GM21529 (cell line): ENCODE data around the gene ADK.

Experiments used
- ATAC-seq: cut with Tn5 transposase; IDR thresholded peaks from one replicate; pipeline ENCODE4 v1.9.1; 2021; ENCODE audit not compliant: unreplicated experiment

The ADK gene

DNA sequence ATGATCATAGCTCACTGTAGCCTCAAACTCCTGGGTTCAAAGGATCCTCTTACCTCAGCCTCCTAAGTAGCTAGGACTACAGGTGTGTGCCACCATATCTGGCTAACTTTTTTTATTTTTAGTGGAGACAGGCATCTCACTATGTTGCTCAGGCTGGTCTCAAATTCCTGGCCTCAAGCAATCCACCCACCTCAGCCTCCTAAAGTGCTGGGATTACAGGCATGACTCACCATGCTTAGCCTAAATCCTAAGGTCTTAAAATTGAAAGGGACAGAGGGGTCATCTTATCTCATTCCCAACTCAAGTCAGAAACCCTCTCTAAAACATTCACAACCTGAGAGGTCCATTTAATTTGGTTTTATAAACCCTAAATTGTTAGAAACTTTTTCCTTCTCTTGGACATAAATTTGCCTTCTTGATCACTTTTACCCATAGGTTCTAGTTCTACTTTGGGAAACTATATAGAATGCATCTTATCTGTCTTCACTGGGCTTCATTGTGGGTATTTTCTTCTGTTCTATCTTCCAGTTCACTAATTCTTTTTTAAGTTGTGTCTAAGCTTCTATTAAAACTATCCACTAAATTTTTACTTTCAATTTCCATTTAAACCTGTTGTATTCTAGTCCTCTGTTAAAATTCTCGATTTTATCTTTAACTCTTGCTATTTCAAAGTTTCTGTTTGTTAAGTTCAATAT is 492.0 kb downstream of the ADK start:
- ATAC-seq, result no peak

DNA sequence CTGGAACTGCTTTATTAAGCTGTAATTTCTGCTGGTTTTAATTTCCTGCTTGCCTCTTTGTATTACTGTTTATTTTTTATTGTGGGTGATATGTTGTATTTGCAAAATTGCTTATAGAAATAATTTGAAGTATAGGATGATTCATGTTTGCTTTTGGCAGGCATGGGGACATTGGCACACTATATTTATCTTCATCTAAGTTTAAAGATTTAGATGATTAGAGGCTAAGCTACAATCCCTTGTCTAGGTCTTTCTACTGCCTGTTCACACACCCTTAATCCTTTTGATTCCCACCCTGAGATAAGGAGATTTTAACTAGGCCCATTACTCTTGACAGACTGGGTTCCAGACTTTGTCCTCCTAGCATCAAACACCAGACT is 492.6 kb downstream of the ADK start:
- no peak for ATAC-seq

DNA sequence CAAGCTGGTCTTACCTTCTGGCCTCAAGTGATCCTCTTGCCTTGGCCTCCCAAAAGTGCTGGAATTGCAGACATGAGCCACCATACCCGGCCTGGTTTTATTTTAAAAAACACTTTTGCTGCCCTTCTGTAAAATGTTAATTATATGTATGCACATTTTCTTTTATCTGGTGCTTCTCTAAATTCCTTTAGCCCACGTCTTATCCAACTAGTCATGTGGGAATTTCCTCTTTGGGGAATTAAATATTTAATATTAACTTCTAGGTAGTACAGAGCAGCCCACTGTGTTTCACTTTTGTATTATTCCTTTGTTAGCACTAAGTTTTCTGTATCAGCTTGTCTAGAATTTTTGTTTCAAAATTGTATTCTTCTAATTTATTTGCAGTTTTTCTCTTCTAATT is 493.7 kb downstream of the ADK start:
- ATAC-seq, result no peak

DNA sequence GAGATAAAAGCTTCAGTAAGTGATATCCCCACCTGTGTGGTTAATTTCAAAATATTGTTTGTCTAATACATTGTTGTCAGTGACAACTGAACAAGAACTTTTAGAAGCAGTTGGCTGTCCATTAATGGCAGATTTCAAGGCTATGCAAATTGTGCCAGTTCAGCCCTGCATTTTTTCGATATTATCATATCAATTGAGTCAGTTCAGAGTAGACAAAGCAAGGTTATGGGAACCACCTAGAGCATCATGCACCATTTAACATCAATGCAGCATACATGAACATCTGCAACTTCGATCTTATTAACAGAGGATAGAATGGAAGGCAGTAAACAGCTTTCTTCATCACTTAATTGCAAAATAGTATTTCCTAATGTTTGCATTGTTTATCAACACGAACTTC is 494.7 kb downstream of the ADK start:
- ATAC-seq, result no peak

DNA sequence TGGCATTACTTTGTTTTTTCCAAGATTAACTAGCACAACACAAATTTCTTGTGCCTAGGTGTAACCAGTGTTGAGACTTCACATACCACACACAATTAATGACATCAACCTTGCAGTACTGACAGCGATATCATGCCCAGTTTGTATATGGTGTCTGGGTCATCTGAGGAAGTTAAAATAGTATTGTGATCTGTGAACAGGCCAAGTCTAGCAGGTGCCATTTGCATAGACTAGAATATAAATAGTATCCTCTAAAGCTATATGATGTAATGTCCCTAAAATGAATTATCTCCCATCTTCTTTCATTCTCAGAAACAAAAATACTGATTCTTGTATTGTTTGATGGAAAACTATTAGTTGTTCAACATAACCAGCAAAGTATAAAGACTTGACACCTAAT is 499.6 kb downstream of the ADK start:
- ATAC-seq, result no peak

DNA sequence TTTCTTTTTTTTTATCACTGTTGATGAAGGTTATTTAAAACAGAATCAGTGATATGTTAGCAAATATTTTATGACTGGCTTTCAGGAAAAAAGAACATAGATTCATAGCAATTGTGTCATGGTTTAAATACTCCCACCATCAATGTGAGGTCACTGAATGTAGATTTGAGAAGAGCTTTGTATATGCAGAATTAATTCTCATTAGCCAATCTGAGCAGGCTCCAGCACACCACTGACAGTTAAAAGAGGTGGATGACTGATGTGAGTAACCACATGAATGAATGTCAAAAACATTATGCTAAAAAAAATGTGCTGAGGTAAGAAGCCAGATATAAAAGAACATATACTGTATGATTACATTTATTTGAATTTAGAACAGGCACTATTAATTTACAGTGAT is 500.5 kb downstream of the ADK start:
- ATAC-seq, result no peak

DNA sequence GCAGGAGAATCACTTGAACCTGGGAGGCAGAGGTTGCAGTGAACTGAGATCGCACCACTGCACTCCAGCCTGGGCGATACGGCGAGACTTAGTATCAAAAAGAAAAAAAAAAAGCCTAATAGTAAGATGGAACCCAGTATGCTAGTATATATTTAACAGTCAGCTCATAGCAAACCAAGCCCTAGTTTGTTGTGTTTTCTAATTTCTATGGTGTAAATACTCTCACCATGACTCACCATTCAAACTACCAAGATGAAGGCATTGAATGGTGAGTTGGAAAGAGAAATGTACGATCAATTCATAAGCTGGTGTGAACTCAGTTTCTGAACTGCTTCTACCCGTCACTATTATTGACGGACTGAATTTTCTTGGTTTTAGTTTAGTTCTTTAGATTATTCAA is 501.6 kb downstream of the ADK start:
- no peak for ATAC-seq

DNA sequence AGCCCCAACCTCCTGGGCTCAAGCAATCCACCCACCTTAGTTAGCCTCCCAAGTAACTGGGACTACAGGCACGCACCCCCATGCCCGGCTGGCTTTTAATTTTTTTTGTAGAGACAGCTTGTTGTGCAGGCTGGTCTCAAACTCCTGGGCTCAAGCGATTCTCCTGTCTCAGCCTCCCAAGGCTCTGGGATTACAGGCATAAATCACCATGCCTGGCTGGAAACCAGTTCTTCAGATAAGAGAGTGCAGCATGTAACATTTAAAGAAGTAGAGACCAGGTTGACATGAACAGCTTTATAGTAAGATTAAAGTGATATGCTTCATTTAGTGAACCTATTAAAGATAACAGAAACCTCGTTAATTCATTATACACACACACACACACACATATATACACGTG is 507.5 kb downstream of the ADK start:
- no peak for ATAC-seq

DNA sequence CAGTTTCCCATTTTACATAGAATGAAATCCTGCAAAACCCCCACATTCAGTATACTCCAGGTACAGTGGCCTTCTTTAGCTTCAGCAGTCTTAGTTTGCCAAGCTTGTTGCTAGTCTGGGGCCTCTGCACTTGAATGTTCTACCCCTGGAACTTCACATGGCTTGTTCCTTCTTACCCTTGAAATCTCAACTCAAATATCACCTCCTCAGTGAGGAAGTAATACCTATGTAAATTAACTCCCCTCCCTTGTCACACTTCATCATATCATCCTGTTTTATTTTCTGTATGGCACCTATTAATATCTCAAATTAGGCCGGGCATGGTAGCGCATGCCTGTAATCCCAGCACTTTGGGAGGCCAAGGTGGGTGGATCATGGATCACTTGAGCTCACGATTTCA is 511.6 kb downstream of the ADK start:
- ATAC-seq, result no peak

DNA sequence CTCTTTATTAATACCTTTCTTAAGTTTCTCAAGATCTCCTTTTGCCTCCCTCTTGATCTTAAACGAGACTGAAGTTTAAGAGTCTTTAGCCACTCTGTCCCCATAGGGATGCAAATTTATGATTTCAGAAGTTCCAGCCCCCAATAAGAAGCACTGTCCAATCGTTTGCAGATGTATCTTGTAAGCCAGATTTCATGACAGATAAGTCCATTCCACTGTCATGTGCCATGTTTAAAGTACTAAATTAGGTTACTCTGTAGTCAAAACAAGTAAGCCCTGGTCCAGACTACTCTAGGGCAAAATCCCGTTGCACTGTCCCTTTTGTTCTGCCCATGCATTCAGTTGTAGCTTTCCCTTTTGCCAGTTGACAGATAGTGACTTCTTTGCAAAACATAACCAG is 518.2 kb downstream of the ADK start:
- no peak for ATAC-seq

DNA sequence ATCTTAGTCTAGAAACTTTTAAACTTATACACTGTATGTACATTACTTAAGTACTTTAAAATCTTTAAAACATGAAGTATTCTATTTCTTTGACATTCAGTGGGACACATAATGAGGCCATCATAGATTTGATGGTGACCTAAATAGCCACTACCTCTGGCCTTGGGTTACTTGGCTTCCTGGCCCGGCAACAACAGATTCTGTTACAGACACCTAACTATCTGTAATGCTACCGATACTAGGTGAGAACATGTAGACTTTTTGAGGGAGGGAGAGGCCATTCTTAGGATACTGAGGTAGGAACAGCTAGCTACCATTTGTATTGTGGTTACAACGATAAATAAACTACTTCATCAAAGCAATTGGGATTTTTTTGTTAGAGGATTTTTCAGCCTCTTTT is 520.7 kb downstream of the ADK start:
- ATAC-seq, result no peak

DNA sequence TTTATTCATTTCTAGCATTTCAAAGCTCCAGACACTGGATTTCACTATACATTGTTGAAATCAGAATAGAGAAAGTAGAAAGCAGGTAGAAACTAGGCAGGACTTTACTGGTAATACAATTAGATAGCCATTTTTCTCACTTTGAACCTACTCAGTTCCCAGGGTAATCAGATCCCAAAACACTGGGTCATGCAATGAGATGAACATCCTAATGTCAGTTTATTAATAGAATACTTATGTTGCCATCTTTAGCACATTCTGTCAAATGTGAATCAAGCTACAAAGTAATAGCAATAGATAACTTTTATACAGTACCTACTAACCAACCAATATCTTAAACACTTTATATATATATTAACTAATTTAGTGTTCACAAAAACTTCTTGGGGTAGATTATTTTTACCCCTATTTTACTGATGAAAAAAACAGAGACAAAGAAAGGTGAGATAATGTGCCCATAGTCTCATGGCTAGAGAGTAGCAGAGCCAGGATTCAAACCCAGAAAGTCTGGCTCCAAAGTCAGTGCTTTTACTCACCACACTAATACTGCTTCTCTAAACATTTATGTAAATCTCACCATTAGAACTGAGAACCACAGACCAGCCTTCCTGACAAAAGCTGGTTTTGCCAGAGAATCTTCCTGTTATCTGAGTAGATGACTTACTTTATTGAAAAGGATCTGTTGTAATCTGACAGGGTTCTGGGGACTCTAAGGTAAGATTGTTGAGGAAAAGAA is 521.6 kb downstream of the ADK start:
- no peak for ATAC-seq

DNA sequence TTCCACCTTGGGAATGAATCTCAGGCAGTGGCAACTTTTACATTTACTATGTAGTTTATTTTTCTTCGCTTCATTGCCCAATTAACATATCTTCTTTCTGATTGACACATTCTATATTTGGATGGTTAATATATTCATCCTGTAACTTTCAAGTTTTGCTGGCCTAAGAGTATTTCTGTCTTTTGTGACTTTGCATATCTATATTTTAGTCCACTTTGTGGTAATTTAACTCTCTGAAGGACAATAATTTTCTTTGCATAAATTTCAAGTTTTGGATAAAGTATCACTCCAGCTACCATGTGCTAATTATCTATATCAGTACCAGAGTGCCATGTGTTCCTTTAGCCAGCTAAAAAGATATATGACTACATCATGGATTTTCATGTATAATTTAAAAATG is 523.9 kb downstream of the ADK start:
- no peak for ATAC-seq

DNA sequence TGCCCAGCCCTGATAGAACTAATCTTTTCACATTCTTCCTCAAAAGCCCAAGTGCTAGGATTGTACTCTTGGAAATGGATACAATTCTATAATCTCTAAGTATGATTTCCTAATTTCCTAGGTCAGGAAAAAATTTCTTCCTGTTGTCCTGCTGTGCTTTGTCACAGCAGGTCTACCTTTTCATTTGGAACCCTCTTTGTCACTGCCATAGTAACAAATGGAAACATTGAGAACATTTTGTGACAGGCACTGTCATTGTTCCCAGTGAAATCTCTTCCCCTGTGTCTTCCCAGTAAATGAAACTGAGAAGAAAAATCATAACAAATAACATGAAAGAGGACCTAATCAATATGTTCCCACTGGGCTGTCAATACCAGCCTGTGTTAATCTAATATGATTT is 524.5 kb downstream of the ADK start:
- no peak for ATAC-seq

DNA sequence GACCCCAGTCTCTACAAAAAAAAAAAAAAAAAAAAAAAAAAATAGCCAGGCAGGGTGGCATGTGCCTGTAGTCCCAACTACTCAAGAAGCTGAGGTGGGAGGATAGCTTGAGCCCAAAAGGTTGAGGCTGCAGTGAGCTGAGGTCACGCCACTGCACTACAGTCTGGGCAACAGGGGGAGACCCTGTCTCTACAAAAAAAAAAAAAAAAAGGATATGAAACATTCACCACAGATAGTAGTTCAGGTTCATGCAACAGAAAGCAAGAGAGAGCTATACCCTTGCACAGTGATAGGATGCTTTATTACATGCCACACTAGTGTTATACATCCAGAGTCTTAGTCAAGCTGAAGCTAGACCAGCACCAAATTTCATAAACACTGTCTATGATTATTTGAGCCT is 526.9 kb downstream of the ADK start:
- ATAC-seq, result peak; percentile 77

DNA sequence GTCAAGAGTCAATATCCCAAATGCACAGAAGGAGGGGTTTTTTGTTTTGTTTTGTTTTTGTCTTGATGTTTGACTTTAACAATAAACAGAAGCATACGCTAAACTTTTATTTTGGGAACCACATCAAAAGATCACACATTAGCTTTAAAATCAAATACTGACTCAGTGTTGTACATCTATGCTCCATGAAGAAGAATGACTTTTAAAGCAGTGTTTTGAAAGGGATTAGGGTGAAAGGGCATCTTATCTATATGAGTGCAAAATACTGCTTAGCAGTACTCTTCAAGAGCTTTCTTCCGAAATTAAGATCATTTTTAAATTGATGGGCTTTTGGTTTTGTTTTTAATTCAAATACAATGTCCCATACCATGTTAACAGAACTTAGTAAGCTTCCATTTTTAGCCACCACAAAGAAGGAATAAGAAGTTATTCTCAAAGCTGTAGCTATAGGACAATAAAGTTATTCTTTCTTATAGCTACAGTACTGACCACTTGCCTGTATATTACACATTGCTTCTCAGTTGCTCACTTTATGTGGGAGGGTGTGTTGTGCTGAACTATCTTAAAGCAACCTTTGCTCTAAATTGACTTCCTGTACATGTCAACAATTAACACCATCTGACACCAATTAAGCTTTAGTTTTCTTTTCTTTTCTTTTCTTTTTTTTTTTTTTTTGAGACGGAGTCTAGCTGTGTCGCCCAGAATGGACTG is 531.1 kb downstream of the ADK start:
- no peak for ATAC-seq

DNA sequence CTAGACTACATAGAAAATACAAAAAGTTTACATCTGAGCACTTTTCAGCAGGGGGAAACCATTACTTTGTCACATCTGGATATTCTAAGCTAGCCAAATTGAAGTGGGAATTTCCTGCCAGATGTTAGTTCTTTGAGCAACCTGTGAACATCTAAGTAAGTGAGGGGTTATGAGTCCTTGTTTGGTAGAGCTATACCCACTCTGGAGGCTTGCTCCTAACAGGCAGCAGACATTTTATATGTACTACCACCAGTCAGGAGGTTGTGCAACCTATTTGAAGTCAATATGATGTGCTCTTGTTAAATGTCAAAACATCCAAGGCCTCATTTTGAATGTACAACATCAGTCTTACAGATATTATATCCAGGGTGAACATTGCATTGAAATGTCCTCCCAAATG is 532.0 kb downstream of the ADK start:
- no peak for ATAC-seq

DNA sequence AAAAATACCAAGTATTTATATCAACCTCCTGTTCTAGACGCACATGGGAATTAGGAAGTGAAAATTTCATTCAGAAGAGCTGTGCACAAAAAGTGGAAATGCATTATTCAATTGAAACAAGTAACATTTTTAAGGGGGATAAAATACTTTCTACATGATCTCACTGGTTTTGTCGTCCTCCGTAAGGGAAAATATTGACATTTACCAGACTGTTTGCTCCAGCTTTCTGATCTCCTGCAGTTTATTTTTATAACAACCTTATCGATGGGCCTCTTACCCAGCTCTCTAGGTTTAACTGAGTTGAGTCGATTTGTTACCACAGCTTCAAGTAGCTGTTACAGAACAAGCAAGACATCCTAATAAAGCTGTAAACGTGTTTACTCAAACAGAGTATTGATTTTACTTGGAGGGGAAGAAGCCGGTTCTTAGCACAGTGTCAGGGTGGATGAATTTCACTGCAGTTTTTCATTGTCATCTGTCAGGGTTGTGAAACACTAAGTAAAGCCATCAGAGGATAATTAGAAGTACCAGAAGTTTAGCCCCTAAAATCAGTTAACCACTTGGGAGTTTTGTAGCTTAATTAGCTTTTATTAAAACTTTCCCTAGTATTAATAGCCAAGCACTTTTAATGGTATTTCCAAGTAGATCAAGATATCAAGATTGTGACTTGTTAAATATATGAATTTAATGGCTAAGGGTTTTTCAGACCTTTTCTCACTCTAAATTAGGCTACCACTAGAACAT is 532.8 kb downstream of the ADK start:
- ATAC-seq, result no peak

DNA sequence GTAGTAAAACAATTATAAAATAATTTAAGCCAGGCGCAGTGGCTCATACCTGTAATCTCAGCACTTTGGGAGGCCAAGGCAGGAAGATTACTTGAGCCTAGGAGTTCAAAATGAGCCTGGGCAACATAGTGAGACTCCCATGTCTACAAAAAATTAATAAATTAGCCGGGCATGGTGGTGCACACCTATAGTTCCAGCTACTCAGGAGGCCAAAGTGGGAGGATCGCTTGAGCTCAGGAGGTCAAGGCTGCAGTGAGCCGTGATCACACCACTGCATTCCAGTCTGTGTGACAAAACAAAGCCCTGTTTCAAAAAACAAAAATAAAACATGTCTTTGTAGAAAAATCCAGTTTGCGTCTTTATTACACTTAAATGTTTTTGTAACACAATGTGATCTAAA is 533.4 kb downstream of the ADK start:
- no peak for ATAC-seq

DNA sequence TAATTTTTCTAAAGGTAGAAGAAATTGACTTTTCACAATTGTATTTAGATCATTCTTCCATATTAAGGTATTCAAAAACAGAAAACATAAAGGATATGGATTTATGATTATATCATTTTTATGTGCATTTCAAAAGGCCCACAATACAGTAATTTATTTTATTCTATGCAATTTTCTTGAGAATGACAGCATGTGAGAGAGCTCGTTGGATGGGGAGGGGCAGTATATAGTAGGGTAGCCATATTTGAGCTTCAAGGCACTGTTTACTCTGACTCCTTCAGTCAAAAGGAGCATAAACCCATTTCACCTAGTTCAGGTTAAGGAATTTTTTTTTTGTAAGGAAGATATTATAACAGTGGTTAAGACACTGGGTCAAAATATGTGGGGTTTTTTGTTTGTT is 534.5 kb downstream of the ADK start:
- ATAC-seq, result no peak

DNA sequence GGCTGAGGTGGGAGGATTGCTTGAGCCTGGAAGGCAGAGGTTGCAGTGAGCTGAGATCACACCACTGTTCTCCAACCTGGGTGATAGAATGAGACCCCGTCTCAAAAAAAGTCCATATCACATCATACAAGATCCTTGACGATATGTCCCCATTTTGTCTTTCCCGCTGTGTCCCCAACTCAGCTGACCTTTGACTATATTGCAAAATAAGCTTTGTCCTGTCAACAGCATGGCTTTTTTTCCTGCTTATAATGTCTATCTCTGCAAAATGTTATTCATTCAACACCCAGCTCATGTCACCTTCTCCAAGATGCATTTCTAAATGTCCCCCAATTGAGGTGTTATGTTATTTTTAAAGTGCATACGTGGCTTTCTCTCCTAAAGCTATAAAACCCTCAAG is 539.4 kb downstream of the ADK start:
- ATAC-seq, result no peak

DNA sequence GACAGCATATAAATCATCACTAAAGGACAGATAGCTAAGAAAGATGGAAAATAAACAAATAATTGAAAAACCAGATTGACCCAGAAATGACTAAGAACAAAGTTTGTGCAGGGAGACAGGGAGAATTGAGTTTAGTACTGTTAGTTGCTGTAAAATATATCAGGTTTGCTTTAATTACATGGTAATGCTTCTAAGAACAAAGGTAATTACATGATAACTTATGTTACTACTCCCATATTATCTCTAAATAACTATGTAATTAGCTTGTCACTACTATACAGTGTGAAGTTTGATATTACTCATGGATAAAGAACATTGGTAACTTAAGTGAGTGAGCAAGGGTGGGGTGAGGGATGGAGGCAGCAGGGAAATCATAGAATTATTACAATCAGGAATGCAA is 540.1 kb downstream of the ADK start:
- no peak for ATAC-seq
